Upper lobe of left lung (tissue), 4 donors: ENCODE results near the gene TMTC1.

Experiments
- CTCF ChIP-seq, 6 experiments: fragments of 450-650 bp in 4 of 6; fragments of 200-600 bp in 2 of 6; sonication (generic) in 2 of 6; IDR thresholded peaks; one replicate each; pipeline ENCODE4 v1.5.1; 2016 to 2019; ENCODE audit warnings: antibody characterized with exemption in 6 of 6
- EP300 ChIP-seq, 4 donors: sonication (generic); formaldehyde crosslinking; IDR thresholded peaks; one replicate each; pipeline ENCODE4 v1.5.1; 2017; ENCODE audit warnings: antibody characterized with exemption in 4 of 4, control low read depth in 2 of 4
- POLR2A ChIP-seq, 4 donors: fragments of 450-650 bp; IDR thresholded peaks; one replicate each; pipeline ENCODE4 v1.5.1; 2016 to 2017; ENCODE audit warnings: antibody characterized with exemption in 4 of 4, mild to moderate bottlenecking in 2 of 4
- POLR2AphosphoS5 ChIP-seq, 2 donors: sonication (generic); formaldehyde crosslinking; IDR thresholded peaks; one replicate each; pipeline ENCODE4 v1.5.1; 2017; ENCODE audit warnings: antibody characterized with exemption in 2 of 2

- TF ChIP-seq EP300 (IDR thresholded peaks at IDR 0.05) (no peak), CTCF (IDR thresholded peaks at IDR 0.05) (no peak), POLR2AphosphoS5 (IDR thresholded peaks at IDR 0.05) (no peak), POLR2A (IDR thresholded peaks at IDR 0.05) (no peak)
Observed at GRCh38 chr12:29751676-29752075, 32.1 kb downstream of the TMTC1 start.
